Measurements from ENCODE around the gene SPC25. TPM values are rescaled to one million over a fixed set of nuclear protein-coding genes. Genes with fewer than 3 reads are reported as not detected.

Gene SPC25
- total and polyA plus RNA-seq, 9 of the 15 experiments (the other 6 are each of a cell fraction or from before 2014, with no cell fraction given), result 44.8 to 100 (median 75.0) TPM

DNA sequence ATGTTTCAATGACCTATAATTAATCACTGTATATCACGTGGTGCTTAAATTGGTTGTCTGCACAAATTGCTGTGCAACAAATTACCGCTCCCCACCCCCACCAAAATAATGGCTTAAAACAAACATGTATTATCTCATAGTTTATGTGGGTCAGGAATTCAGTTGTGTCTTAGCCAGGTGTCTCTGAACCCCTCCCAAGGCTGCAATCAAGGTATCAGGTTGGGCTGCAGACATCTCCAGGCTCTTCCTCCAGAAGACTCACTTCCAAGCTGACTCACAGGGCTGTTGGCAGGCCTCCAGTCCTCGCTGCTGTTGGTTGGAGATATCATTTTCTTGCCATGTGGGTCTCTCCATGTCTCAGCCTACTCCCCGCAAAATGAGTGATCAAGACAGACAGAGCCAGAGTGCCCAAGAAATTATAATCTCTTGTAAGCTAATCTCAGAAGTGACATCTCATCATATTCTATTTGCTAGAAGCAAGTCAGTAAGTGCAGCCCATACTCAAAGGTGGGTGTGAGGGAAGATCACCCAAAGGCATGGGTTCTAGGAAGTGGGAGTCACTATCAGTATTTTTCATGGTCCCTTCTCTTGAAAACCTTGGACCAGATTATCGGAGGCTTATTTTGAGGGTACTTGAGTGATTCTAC is 38.4 kb downstream of the SPC25 start (continued):
- TF ChIP-seq, protein P1, sequence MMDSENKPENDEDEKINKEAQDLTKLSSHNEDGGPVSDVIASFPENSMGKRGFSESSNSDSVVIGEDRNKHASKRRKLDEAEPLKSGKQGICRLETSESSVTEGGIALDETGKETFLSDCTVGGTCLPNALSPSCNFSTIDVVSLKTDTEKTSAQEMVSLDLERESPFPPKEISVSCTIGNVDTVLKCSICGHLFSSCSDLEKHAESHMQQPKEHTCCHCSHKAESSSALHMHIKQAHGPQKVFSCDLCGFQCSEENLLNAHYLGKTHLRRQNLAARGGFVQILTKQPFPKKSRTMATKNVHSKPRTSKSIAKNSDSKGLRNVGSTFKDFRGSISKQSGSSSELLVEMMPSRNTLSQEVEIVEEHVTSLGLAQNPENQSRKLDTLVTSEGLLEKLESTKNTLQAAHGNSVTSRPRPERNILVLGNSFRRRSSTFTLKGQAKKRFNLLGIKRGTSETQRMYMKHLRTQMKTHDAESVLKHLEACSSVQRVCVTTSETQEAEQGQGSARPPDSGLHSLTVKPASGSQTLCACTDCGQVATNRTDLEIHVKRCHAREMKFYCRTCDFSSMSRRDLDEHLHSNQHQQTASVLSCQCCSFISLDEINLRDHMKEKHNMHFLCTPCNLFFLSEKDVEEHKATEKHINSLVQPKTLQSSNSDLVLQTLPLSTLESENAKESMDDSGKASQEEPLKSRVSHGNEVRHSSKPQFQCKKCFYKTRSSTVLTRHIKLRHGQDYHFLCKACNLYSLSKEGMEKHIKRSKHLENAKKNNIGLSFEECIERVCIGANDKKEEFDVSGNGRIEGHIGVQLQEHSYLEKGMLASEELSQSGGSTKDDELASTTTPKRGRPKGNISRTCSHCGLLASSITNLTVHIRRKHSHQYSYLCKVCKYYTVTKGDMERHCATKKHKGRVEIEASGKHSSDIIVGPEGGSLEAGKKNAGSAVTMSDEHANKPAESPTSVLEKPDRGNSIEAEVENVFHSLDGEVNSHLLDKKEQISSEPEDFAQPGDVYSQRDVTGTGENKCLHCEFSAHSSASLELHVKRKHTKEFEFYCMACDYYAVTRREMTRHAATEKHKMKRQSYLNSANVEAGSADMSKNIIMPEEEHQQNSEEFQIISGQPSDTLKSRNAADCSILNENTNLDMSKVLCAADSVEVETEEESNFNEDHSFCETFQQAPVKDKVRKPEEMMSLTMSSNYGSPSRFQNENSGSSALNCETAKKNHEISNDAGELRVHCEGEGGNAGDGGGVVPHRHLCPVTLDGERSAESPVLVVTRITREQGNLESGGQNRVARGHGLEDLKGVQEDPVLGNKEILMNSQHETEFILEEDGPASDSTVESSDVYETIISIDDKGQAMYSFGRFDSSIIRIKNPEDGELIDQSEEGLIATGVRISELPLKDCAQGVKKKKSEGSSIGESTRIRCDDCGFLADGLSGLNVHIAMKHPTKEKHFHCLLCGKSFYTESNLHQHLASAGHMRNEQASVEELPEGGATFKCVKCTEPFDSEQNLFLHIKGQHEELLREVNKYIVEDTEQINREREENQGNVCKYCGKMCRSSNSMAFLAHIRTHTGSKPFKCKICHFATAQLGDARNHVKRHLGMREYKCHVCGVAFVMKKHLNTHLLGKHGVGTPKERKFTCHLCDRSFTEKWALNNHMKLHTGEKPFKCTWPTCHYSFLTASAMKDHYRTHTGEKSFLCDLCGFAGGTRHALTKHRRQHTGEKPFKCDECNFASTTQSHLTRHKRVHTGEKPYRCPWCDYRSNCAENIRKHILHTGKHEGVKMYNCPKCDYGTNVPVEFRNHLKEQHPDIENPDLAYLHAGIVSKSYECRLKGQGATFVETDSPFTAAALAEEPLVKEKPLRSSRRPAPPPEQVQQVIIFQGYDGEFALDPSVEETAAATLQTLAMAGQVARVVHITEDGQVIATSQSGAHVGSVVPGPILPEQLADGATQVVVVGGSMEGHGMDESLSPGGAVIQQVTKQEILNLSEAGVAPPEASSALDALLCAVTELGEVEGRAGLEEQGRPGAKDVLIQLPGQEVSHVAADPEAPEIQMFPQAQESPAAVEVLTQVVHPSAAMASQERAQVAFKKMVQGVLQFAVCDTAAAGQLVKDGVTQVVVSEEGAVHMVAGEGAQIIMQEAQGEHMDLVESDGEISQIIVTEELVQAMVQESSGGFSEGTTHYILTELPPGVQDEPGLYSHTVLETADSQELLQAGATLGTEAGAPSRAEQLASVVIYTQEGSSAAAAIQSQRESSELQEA (IDR thresholded peaks at IDR 0.05; ENCODE audit: low read depth), result no peak
- TF ChIP-seq ZNF140 (CRISPR knock-in tag; IDR thresholded peaks at IDR 0.05), result no peak
- TF ChIP-seq MCM2 (IDR thresholded peaks at IDR 0.05; ENCODE audit: low read depth), result no peak
- TF ChIP-seq, protein P2, sequence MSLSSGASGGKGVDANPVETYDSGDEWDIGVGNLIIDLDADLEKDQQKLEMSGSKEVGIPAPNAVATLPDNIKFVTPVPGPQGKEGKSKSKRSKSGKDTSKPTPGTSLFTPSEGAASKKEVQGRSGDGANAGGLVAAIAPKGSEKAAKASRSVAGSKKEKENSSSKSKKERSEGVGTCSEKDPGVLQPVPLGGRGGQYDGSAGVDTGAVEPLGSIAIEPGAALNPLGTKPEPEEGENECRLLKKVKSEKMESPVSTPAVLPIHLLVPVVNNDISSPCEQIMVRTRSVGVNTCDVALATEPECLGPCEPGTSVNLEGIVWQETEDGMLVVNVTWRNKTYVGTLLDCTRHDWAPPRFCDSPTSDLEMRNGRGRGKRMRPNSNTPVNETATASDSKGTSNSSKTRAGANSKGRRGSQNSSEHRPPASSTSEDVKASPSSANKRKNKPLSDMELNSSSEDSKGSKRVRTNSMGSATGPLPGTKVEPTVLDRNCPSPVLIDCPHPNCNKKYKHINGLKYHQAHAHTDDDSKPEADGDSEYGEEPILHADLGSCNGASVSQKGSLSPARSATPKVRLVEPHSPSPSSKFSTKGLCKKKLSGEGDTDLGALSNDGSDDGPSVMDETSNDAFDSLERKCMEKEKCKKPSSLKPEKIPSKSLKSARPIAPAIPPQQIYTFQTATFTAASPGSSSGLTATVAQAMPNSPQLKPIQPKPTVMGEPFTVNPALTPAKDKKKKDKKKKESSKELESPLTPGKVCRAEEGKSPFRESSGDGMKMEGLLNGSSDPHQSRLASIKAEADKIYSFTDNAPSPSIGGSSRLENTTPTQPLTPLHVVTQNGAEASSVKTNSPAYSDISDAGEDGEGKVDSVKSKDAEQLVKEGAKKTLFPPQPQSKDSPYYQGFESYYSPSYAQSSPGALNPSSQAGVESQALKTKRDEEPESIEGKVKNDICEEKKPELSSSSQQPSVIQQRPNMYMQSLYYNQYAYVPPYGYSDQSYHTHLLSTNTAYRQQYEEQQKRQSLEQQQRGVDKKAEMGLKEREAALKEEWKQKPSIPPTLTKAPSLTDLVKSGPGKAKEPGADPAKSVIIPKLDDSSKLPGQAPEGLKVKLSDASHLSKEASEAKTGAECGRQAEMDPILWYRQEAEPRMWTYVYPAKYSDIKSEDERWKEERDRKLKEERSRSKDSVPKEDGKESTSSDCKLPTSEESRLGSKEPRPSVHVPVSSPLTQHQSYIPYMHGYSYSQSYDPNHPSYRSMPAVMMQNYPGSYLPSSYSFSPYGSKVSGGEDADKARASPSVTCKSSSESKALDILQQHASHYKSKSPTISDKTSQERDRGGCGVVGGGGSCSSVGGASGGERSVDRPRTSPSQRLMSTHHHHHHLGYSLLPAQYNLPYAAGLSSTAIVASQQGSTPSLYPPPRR (CRISPR knock-in tag; IDR thresholded peaks at IDR 0.05; ENCODE audit: borderline replicate concordance), result peak; percentile 39; the same call in 1 of the 2 replicates
- no peak; the same call in 1 of the 2 replicates for TF ChIP-seq KLF13 (tag; IDR thresholded peaks at IDR 0.05; ENCODE audit: borderline replicate concordance, low read depth)
- TF ChIP-seq, protein P3, sequence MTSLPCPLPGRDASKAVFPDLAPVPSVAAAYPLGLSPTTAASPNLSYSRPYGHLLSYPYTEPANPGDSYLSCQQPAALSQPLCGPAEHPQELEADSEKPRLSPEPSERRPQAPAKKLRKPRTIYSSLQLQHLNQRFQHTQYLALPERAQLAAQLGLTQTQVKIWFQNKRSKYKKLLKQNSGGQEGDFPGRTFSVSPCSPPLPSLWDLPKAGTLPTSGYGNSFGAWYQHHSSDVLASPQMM (CRISPR knock-in tag; IDR thresholded peaks at IDR 0.05), result no peak
- TF ChIP-seq, protein P4, sequence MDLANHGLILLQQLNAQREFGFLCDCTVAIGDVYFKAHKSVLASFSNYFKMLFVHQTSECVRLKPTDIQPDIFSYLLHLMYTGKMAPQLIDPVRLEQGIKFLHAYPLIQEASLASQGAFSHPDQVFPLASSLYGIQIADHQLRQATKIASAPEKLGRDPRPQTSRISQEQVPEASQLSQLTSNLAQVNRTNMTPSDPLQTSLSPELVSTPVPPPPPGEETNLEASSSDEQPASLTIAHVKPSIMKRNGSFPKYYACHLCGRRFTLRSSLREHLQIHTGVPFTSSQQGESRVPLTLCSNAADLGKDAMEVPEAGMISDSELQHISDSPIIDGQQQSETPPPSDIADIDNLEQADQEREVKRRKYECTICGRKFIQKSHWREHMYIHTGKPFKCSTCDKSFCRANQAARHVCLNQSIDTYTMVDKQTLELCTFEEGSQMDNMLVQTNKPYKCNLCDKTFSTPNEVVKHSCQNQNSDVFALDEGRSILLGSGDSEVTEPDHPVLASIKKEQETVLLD (IDR thresholded peaks at IDR 0.05), result peak; percentile 86
- 0 out of 2 replicates have a peak, but pooled peaks have one; percentile 26 for TF ChIP-seq MEF2D (tag; conservative IDR thresholded peaks at IDR 0.05; ENCODE audit: low read depth)
- no peak for TF ChIP-seq RBFOX2 (IDR thresholded peaks at IDR 0.05; ENCODE audit: low read depth, low read length)

Measured in K562 (cell line).